Measurements from ENCODE around the gene SLC28A1. TPM values are rescaled to one million over a fixed set of nuclear protein-coding genes. Genes with fewer than 3 reads are reported as not detected.

The SLC28A1 gene
- total RNA-seq, 2 donors from 2014 or later, result not detected

GRCh38 chr15:84856731-84857417 lies 27.6 kb upstream of the SLC28A1 start:
- no peaks in the 10 kb centered on the region for H3K36me3 Mint-ChIP-seq (ENCODE audit: low read depth)

GRCh38 chr15:84857418-84858004 lies 27.0 kb upstream of the SLC28A1 start:
- Mint-ChIP-seq H3K4me1 (no peaks in the 10 kb centered on the region), H3K9me3 (no peaks in the 10 kb centered on the region), H3K36me3 (ENCODE audit: low read depth) (no peaks in the 10 kb centered on the region), H3K27ac (no peak overlapping the region), H3K4me3 (no peak overlapping the region), H3K27me3 (no peaks in the 10 kb centered on the region)
- ATAC-seq (replicated peaks), result no peak

More at GRCh38 chr15:84856731-84857417, 27.6 kb upstream of the SLC28A1 start:
- H3K9me3 Mint-ChIP-seq, result no peaks in the 10 kb centered on the region
- no peaks in the 10 kb centered on the region for H3K4me1 Mint-ChIP-seq
- no peaks in the 10 kb centered on the region for H3K27me3 Mint-ChIP-seq
- no peak for ATAC-seq (replicated peaks)
- no peak overlapping the region for H3K27ac Mint-ChIP-seq
- H3K4me3 Mint-ChIP-seq, result no peak overlapping the region

GRCh38 chr15:84858231-84858630 lies 26.2 kb upstream of the SLC28A1 start:
- ATAC-seq (replicated peaks), result no peak
- no peak overlapping the region for H3K4me3 Mint-ChIP-seq

GRCh38 chr15:84859144-84859543 lies 25.3 kb upstream of the SLC28A1 start:
- no peaks in the 10 kb centered on the region for H3K4me1 Mint-ChIP-seq
- no peak for ATAC-seq (replicated peaks)
- no peaks in the 10 kb centered on the region for H3K36me3 Mint-ChIP-seq (ENCODE audit: low read depth)
- H3K27ac Mint-ChIP-seq, result no peak overlapping the region
- H3K9me3 Mint-ChIP-seq, result no peaks in the 10 kb centered on the region
- no peak overlapping the region for H3K4me3 Mint-ChIP-seq
- no peaks in the 10 kb centered on the region for H3K27me3 Mint-ChIP-seq

More at GRCh38 chr15:84858231-84858630, 26.2 kb upstream of the SLC28A1 start:
- Mint-ChIP-seq H3K27ac (no peak overlapping the region), H3K27me3 (no peaks in the 10 kb centered on the region), H3K9me3 (no peaks in the 10 kb centered on the region), H3K4me1 (no peaks in the 10 kb centered on the region), H3K36me3 (ENCODE audit: low read depth) (no peaks in the 10 kb centered on the region)

- H3K27ac Mint-ChIP-seq, result no peak overlapping the region
- no peaks in the 10 kb centered on the region for H3K4me1 Mint-ChIP-seq
- no peak for ATAC-seq (replicated peaks)
- no peaks in the 10 kb centered on the region for H3K27me3 Mint-ChIP-seq
- no peaks in the 10 kb centered on the region for H3K36me3 Mint-ChIP-seq (ENCODE audit: low read depth)
- no peaks in the 10 kb centered on the region for H3K9me3 Mint-ChIP-seq
- H3K4me3 Mint-ChIP-seq, result no peak overlapping the region
These were observed 24.8 kb upstream of the SLC28A1 start for GRCh38 chr15:84859651-84860050.

- no peak overlapping the region for H3K27ac Mint-ChIP-seq
- ATAC-seq (replicated peaks), result no peak
- H3K36me3 Mint-ChIP-seq (ENCODE audit: low read depth), result no peaks in the 10 kb centered on the region
- H3K27me3 Mint-ChIP-seq, result no peaks in the 10 kb centered on the region
- no peaks in the 10 kb centered on the region for H3K4me1 Mint-ChIP-seq
- H3K4me3 Mint-ChIP-seq, result no peak overlapping the region
- no peaks in the 10 kb centered on the region for H3K9me3 Mint-ChIP-seq
These were observed 22.7 kb upstream of the SLC28A1 start for GRCh38 chr15:84861781-84862180.

GRCh38 chr15:84862214-84862975 lies 22.1 kb upstream of the SLC28A1 start:
- H3K36me3 Mint-ChIP-seq (ENCODE audit: low read depth), result no peaks in the 10 kb centered on the region
- H3K4me3 Mint-ChIP-seq, result no peak overlapping the region
- H3K9me3 Mint-ChIP-seq, result no peaks in the 10 kb centered on the region
- ATAC-seq (replicated peaks), result no peak
- H3K27me3 Mint-ChIP-seq, result no peaks in the 10 kb centered on the region
- no peak overlapping the region for H3K27ac Mint-ChIP-seq
- H3K4me1 Mint-ChIP-seq, result no peaks in the 10 kb centered on the region

- no peaks in the 10 kb centered on the region for H3K9me3 Mint-ChIP-seq
- no peak for ATAC-seq (replicated peaks)
- H3K27ac Mint-ChIP-seq, result no peak overlapping the region
- no peaks in the 10 kb centered on the region for H3K36me3 Mint-ChIP-seq (ENCODE audit: low read depth)
- H3K4me3 Mint-ChIP-seq, result no peak overlapping the region
- no peaks in the 10 kb centered on the region for H3K4me1 Mint-ChIP-seq
- no peaks in the 10 kb centered on the region for H3K27me3 Mint-ChIP-seq
These were observed 20.7 kb upstream of the SLC28A1 start for GRCh38 chr15:84863565-84864443.

GRCh38 chr15:84864444-84864795 lies 20.0 kb upstream of the SLC28A1 start:
- Mint-ChIP-seq H3K36me3 (ENCODE audit: low read depth) (no peaks in the 10 kb centered on the region), H3K27ac (no peak overlapping the region), H3K4me3 (no peak overlapping the region), H3K27me3 (no peaks in the 10 kb centered on the region), H3K9me3 (no peaks in the 10 kb centered on the region), H3K4me1 (no peaks in the 10 kb centered on the region)
- ATAC-seq (replicated peaks), result no peak

GRCh38 chr15:84865074-84865569 lies 19.3 kb upstream of the SLC28A1 start:
- no peak for ATAC-seq (replicated peaks)
- no peaks in the 10 kb centered on the region for H3K9me3 Mint-ChIP-seq
- H3K27me3 Mint-ChIP-seq, result no peaks in the 10 kb centered on the region
- H3K27ac Mint-ChIP-seq, result no peak overlapping the region
- H3K4me3 Mint-ChIP-seq, result no peak overlapping the region
- no peaks in the 10 kb centered on the region for H3K4me1 Mint-ChIP-seq
- no peaks in the 10 kb centered on the region for H3K36me3 Mint-ChIP-seq (ENCODE audit: low read depth)

- Mint-ChIP-seq H3K9me3 (no peaks in the 10 kb centered on the region), H3K27me3 (no peaks in the 10 kb centered on the region), H3K27ac (peak overlapping the region; percentile 19), H3K36me3 (ENCODE audit: low read depth) (no peaks in the 10 kb centered on the region), H3K4me3 (no peak overlapping the region), H3K4me1 (no peaks in the 10 kb centered on the region)
- ATAC-seq (replicated peaks), result no peak
These were observed 16.2 kb upstream of the SLC28A1 start for GRCh38 chr15:84868037-84868880.

- no peaks in the 10 kb centered on the region for H3K4me1 Mint-ChIP-seq
- H3K4me3 Mint-ChIP-seq, result no peak overlapping the region
- H3K36me3 Mint-ChIP-seq (ENCODE audit: low read depth), result no peaks in the 10 kb centered on the region
- no peak for ATAC-seq (replicated peaks)
- no peak overlapping the region for H3K27ac Mint-ChIP-seq
- no peaks in the 10 kb centered on the region for H3K27me3 Mint-ChIP-seq
- no peaks in the 10 kb centered on the region for H3K9me3 Mint-ChIP-seq
These were observed 15.0 kb upstream of the SLC28A1 start for GRCh38 chr15:84869510-84869909.

- H3K4me3 Mint-ChIP-seq, result no peak overlapping the region
These were observed 13.0 kb upstream of the SLC28A1 start for GRCh38 chr15:84871428-84871985.

More at GRCh38 chr15:84871428-84871985, 13.0 kb upstream of the SLC28A1 start:
- H3K36me3 Mint-ChIP-seq (ENCODE audit: low read depth), result no peaks in the 10 kb centered on the region
- no peak overlapping the region for H3K27ac Mint-ChIP-seq
- no peaks in the 10 kb centered on the region for H3K9me3 Mint-ChIP-seq
- no peak for ATAC-seq (replicated peaks)
- no peaks in the 10 kb centered on the region for H3K27me3 Mint-ChIP-seq
- no peaks in the 10 kb centered on the region for H3K4me1 Mint-ChIP-seq
